Measurements from ENCODE around the gene SMARCD1.

SMARCD1 gene

GRCh38 chr12:50047693-50048250 lies 37.4 kb upstream of the SMARCD1 start:
- H3K4me2 ChIP-seq (ENCODE audit: low read length) = no peak overlapping the region
- no peaks in the 10 kb centered on the region for H3K9me2 ChIP-seq (ENCODE audit: low read depth, low read length)
- no peaks in the 10 kb centered on the region for H3F3A ChIP-seq (ENCODE audit: insufficient read depth, low read length)
- H3K27ac ChIP-seq (ENCODE audit: low read depth, low read length, poor library complexity, severe bottlenecking) = no peak overlapping the region
- no peak overlapping the region for H3K9ac ChIP-seq (ENCODE audit: low read length)
- peaks cover 3% of the 10 kb centered on the region; the same call in 1 of the 2 replicates for H3K27me3 ChIP-seq (ENCODE audit: insufficient read depth, low read length)
- H4K20me1 ChIP-seq (ENCODE audit: insufficient read depth, low read length) = no peaks in the 10 kb centered on the region
- no peaks in the 10 kb centered on the region for H3K4me1 ChIP-seq (ENCODE audit: insufficient read depth, low read length, severe bottlenecking)
- no peak overlapping the region for H2AFZ ChIP-seq (ENCODE audit: low read length)
- TF ChIP-seq EZH2 (IDR thresholded peaks at IDR 0.05; ENCODE audit: borderline replicate concordance, low read length) = no peak
- TF ChIP-seq CTCF (IDR thresholded peaks at IDR 0.05; ENCODE audit: low read length) = no peak
- no peaks in the 10 kb centered on the region for H3K79me2 ChIP-seq (ENCODE audit: insufficient read depth, low read length)
- no peak overlapping the region for H3K4me3 ChIP-seq (ENCODE audit: low read depth, low read length, poor library complexity, severe bottlenecking)
- no peaks in the 10 kb centered on the region for H3K36me3 ChIP-seq (ENCODE audit: insufficient read depth, low read length)
- no peaks in the 10 kb centered on the region for H3K9me3 ChIP-seq (ENCODE audit: low read length)

- H3F3A ChIP-seq (ENCODE audit: insufficient read depth, low read length) = no peaks in the 10 kb centered on the region
- TF ChIP-seq EZH2 (IDR thresholded peaks at IDR 0.05; ENCODE audit: borderline replicate concordance, low read length) = no peak
- H3K4me3 ChIP-seq (ENCODE audit: low read depth, low read length, poor library complexity, severe bottlenecking) = no peak overlapping the region
- no peaks in the 10 kb centered on the region for H4K20me1 ChIP-seq (ENCODE audit: insufficient read depth, low read length)
- no peak overlapping the region for H3K9ac ChIP-seq (ENCODE audit: low read length)
- H3K27ac ChIP-seq (ENCODE audit: low read depth, low read length, poor library complexity, severe bottlenecking) = no peak overlapping the region
- no peaks in the 10 kb centered on the region for H3K36me3 ChIP-seq (ENCODE audit: insufficient read depth, low read length)
- H3K4me2 ChIP-seq (ENCODE audit: low read length) = no peak overlapping the region
- H3K4me1 ChIP-seq (ENCODE audit: insufficient read depth, low read length, severe bottlenecking) = no peaks in the 10 kb centered on the region
- H3K9me3 ChIP-seq (ENCODE audit: low read length) = no peaks in the 10 kb centered on the region
- no peaks in the 10 kb centered on the region for H3K79me2 ChIP-seq (ENCODE audit: insufficient read depth, low read length)
- H3K27me3 ChIP-seq (ENCODE audit: insufficient read depth, low read length) = peaks cover 3% of the 10 kb centered on the region; the same call in 1 of the 2 replicates
- no peak overlapping the region for H2AFZ ChIP-seq (ENCODE audit: low read length)
- H3K9me2 ChIP-seq (ENCODE audit: low read depth, low read length) = no peaks in the 10 kb centered on the region
These were observed 35.7 kb upstream of the SMARCD1 start for GRCh38 chr12:50049254-50050118.

- Histone ChIP-seq H3K4me3 (ENCODE audit: low read depth, low read length, poor library complexity, severe bottlenecking) (no peak overlapping the region), H3K9me3 (ENCODE audit: low read length) (no peaks in the 10 kb centered on the region), H3K27me3 (ENCODE audit: insufficient read depth, low read length) (peaks cover 3% of the 10 kb centered on the region; the same call in 1 of the 2 replicates), H3K9ac (ENCODE audit: low read length) (no peak overlapping the region), H2AFZ (ENCODE audit: low read length) (no peak overlapping the region), H4K20me1 (ENCODE audit: insufficient read depth, low read length) (no peaks in the 10 kb centered on the region), H3K4me1 (ENCODE audit: insufficient read depth, low read length, severe bottlenecking) (no peaks in the 10 kb centered on the region), H3K27ac (ENCODE audit: low read depth, low read length, poor library complexity, severe bottlenecking) (no peak overlapping the region), H3K79me2 (ENCODE audit: insufficient read depth, low read length) (no peaks in the 10 kb centered on the region), H3K9me2 (ENCODE audit: low read depth, low read length) (no peaks in the 10 kb centered on the region), H3K4me2 (ENCODE audit: low read length) (no peak overlapping the region), H3F3A (ENCODE audit: insufficient read depth, low read length) (no peaks in the 10 kb centered on the region), H3K36me3 (ENCODE audit: insufficient read depth, low read length) (no peaks in the 10 kb centered on the region)
- no peak for TF ChIP-seq CTCF (IDR thresholded peaks at IDR 0.05; ENCODE audit: low read length)
- no peak for TF ChIP-seq EZH2 (IDR thresholded peaks at IDR 0.05; ENCODE audit: borderline replicate concordance, low read length)
These were observed 35.1 kb upstream of the SMARCD1 start for GRCh38 chr12:50050119-50050385.
